CD4-positive, alpha-beta T cell treated with Interleukin-4 for 1 hour (primary cell): ENCODE results near the gene TPGS2.
"Not testable (repeated sequence)": the region's sequence is repeated elsewhere in the genome, so short reads cannot be mapped to it uniquely, and the experiment has no call there.

Source experiments
- DNase-seq, 2 donors: peaks; one replicate each; pipeline ENCODE4 v3.0.0-alpha.2; 2020 to 2022

Gene TPGS2, protein sequence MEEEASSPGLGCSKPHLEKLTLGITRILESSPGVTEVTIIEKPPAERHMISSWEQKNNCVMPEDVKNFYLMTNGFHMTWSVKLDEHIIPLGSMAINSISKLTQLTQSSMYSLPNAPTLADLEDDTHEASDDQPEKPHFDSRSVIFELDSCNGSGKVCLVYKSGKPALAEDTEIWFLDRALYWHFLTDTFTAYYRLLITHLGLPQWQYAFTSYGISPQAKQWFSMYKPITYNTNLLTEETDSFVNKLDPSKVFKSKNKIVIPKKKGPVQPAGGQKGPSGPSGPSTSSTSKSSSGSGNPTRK

DNA sequence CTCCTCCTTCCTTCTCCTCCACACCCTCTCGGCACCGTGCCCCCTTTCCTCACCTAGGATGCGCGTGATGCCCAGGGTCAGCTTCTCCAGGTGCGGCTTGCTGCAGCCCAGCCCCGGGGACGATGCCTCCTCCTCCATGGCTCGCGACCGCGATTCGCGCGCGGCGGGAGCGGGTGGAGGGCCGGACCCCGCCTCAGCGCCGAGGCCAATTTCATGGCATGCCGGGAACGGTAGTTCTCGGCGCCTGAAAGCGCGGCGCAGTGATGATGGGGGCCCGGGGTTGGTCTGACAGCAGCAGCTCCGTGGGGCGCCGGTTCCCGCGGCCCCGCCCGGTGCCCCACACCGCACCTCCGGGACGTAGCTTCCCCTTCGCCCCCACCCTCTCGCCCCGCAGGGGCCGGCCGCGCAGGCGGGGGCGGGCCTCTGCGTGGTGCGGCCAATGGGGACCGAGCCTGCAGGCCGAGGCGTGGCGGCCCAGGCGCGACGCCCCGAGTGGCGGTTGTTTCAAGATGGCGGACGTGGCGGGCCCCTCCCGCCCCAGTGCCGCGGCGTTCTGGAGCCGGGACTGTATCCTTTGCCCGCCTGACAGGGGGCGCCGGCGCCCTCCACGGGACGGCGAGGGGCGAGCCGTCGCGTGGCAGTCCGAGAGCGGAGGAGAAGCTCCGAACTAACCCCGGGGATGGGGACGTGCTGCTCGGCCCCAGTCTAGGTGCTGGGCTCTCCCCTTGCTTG is at the start of gene TPGS2, which contains the start of gene KIAA1328:
Gene TPGS2, minus strand, starts transcription at position 373 of the 732 bp plus-strand sequence. Its CDS starts 235 bp downstream, at position 138.
Gene KIAA1328, plus strand, starts transcription at position 498 of the 732 bp plus-strand sequence. Its CDS starts 12 bp downstream, at position 510.
- peak; percentile 88 to 90 for DNase-seq

DNA sequence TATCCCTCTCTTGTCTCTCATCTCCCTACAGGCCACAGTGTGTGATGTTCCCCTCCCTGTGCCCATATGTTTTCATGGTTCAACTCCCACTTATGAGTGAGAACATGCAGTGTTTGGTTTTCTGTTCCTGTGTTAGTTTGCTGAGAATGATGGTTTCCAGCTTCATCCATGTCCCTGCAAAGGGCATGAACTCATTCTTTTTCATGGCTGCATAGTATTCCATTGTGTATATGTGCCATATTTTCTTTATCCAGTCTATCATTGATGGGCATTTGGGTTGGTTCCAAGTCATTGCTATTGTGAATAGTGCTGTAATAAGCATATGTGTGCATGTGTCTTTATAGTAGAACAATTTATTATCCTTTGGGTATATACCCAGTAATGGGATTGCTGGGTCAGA is 45.0 kb upstream of the TPGS2 start:
- DNase-seq = not testable (repeated sequence)

DNA sequence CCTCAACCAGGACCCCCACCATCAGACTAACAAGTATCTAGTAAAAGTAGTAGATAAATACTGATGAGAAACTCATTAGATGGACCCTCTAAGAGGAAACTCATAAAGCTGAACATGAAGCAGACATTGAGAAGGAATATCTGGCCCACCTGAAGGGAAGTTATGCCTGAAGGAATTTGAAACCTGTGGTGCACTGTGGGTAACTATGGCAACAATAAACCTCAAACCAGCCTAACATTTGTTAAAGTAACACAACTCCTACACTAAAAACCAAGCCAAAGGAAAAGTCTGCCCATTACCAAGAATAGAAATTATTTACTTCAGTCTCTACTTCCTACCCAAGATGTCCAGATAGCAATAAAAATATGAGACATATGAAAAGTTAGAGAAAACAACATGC is 43.5 kb upstream of the TPGS2 start:
- no peak for DNase-seq

DNA sequence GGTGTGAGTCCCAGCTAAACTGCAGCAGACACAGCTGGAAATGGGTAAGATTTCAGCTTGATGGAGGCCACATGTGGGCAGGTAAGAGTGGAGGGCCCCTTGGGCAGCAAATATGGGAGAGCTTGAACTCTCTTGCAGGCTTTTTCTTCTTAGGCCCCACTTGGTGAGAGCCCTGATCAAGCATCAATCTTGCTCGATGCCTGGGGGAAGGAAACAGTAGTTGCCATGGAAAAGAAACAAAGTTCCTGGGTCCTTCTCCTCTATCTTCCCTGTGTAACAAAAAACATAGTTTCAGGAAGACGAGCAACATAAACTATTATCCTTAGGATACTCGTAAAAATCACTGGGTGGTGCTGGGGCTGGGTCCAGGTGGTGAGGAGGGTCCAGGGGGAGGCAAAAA is 43.0 kb upstream of the TPGS2 start:
- no peak for DNase-seq

DNA sequence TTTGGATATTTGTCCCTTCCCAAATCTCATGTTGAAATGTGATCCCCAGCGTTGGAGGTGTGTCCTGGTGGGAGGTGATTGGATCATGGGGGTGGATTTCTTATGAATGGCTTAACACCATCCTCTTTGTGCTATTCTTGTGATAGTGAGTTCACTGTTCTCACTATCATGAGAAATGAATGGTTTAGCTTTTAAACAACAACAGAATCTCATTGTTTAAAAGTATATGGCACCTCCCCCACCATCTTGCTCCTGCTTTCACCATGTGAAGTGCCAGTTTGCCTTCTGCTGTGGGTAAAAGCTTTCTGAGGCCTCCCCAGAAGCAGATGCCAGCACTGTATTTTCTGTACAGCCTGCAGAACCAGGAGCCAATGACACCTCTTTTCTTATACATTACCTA is 38.3 kb upstream of the TPGS2 start:
- no peak for DNase-seq

DNA sequence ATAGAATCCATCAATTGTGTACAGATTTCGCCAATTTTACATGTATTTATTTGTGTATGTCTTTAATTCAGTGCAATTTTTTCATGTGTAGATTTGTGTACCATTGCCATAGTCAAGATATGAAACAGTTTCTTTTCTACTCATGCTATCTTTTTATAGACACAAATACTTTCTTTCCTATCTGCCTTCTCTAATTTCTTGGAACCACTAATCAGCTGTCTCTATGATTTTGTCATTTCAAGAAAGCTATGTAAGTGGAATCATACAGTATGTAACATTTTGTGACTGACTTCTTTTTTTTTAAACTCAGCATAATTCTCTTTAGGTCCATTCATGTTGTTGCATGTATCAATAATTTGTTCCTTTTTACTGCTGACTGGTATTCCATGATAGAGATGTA is 33.4 kb upstream of the TPGS2 start:
- DNase-seq = no peak

DNA sequence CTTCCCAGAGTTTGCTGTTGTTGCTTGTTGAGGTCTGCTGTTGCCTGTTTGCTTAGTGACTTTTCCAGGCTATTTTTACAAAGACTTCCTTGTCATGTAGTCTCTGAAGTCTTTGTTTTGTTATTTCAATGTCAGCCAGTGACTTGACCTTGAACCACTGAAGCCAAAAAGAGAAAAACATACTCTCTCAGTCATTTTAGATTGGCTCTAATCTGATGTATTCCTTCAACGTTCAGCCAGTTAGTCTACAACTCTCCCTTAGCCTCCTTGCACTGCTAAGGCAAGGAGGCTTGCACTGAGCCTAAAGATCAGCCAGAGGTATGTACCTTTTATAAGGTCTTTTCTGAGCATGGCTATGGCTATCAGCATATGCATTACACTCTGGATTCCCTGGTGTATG is 28.0 kb upstream of the TPGS2 start:
- DNase-seq = no peak

DNA sequence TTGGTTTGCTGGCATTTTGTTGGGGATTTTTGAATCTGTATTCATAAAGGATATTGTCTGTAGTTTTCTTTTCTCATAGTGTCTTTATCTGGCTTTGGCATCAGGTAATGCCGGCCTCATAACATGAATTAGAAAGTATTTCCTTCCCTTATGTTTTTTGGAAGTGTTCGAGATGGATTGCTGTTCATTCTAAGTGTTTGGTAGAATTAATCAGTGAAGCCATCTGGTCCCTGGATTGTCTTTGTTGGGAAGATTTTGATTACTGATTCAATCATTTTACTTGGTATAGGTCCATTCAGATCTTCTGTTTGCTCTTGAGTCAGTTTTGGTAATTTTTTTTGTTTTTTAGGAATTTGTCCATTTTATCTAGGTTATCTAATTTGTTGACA is 22.4 kb upstream of the TPGS2 start:
- DNase-seq = no peak

DNA sequence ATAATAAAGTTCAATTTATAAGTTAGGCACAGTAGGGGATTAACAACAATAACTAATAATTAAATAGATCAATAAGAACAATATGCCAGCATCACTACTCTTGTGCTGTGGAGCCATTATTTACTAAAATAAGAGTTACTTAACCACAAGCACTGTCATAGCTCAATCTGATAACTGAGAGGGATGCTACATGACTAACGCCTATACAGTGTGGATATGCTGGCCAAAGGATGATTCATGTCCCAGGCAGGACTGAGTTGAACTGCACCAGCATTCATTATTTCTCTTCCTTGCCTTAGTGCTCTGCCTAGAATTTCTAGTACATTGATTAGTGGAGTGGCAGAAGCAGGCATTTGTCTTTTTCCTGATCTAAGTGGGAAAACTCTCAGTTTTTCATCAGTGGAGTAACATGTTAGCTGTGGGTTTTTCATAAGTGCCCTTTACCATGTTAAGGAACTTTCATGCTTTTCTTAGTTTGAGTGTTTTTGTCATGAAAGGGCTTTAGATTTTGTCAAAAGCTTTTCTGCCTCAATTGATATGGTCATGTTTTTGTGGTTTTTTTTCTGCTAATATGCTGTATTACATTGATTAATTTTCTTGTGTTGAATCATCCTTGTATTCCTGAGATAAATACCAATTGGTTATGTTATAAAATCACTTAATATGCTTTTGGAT is 21.9 kb upstream of the TPGS2 start:
- no peak for DNase-seq

DNA sequence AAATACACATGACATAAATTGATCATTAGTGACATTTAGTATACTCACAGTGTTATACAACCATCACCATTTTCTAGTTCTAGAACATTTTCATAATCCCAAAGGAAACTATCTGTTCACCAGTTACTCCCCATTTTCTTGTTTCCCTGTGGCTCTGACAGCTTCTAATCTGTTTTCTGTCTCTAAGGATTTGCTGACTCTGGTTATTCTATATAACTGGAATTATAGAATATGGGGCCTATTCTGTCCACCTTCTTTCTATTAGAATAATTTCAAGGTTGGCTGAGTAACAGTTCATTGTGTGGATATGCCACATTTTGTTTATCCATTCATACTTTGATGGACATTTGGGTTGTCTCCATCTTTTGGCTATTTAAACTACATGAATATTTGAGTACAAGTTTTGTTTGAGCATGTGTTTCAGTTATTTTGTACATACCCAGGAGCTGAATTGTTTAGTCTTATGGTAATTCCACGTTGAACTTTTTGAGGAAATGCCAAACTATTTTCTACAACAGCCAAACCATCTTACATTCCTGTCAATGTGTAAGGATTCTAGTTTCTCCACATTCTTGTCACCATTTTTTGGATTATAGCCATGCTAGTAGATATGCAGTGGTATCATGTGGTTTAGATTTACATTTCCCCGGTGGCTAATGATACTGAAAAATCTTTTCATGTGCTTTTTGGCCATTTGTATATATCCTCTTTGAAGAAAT is 20.6 kb upstream of the TPGS2 start:
- DNase-seq = no peak

DNA sequence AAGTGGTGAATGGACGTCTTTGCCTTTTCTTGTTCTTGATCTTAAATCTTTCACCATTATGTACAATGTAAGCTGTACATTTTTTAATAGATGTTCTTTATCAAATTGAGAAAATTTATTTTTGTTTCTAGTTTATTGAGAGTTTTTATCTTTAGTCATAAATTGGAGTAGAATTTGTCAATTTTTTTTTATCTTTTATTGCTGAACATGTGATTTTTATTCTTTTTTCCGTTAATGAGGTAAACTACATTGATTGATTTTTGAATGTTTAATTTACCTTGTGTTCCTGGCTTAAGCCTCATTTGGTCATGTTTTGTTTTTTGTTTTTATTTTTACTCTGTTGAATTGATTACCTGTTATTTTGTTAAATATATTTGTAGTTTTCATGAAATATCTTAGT is 19.8 kb upstream of the TPGS2 start:
- DNase-seq = no peak

DNA sequence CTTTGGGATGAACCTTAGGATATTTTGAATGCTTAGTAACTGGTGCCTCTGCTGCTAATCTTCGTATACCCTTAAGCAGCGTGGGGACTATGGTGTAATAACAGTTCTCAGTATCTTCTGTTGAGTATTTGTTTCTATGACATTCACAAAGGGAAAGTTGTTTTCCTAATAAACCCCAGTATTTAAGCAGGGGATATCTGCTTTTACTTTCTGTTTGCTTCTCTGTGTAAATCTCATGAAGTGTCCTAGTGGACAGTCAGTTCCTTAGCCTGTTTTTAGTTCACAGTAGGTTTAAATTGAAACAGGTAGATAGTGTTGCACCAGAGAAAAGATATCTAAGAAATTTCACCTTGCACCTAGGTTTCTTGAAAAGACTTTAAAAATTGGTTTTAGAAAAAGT is 15.0 kb upstream of the TPGS2 start:
- DNase-seq = no peak

DNA sequence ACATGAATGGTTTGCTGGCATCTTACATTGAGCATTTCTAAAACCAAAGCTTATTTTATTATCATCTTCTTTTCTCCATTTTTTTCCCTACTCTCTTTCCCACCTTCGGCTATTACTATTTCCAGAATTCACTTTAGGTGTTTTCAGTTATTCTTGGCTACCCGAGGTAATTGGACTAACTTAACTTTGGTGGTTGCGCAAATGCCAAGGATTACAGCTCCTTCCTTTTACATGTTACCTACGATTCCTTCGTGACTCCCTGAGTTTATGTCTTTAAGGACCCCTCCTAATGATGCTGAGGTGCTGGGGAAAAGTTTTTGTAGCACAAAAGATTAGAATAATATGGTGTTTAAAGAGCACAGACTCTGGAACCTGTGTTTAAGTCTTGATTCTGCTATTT is 14.4 kb upstream of the TPGS2 start:
- no peak for DNase-seq

DNA sequence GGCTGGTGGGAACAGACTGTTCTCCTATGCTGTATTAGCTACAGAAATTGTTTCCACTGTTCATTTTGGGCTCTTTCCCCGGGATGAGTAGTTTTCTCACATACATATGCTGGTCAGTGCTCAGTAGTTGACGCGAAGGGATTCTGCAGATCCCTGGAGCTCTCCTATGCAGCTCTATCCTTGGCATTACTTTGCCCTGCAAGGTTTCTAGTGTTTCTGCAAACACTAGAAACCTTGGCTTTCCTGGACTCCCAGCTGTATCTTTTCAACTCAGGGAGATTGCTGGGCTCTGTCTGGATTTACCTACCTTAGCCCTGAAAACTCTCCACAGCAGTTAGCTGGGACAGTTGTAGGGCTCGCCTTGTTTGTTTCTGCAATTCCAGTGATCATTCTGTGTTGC is 11.0 kb upstream of the TPGS2 start:
- no peak for DNase-seq

DNA sequence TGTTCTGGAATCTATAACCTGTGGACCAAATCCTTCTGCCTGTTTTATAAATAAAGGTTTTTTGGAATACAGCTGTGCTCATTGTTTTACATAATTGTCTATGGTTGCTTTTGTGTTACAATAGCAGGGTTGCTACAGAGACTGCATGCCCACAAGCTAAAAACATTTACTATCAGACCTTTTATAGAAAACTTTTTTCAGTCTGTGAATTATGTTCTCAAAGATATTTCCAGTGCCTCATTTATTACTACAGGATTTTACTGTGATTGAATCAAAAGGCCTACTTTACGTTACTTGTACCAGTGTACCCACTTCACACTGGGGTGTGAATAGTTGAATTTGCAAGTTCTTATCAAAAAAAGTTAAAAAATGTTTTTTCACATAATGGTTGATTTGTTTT is 7.1 kb upstream of the TPGS2 start:
- no peak for DNase-seq

DNA sequence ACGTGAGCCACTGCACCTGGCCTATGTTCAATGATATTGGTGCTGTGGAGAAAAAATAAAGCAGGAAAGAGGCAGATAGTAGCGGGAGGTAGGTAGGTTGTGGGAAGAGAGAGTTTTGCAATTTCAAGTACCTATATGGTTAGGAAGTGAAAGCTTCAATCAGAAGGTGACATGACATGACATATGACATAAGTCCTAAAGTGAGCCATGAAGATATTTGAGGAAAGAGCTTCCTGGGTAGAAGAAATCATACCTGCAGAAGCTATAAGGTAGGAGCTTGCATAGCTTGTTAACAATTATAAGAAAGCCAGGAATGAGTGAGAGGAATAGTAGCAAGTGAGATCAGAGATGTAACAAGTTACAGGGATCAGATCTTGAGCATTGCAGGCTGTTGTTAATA is 4.3 kb upstream of the TPGS2 start:
- DNase-seq = no peak

DNA sequence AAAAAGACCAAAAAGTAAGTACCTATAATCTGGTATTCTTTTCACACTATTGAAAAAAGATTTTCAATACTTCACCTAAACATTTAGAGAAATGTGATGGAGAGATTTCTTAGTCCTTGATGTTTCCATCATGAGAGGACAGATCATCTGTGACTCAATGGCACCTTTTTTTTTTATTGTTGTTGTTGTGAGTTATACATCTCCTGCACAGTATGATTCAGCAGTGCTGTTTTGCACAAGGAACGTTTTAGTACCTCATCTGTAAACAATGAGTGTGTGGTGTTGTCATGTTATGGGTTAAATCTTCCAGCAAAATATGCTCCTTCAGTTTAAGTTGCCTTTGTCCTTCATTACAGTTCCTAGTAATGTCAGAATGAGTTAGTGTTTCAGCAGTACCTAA is 2.3 kb upstream of the TPGS2 start:
- no peak for DNase-seq

DNA sequence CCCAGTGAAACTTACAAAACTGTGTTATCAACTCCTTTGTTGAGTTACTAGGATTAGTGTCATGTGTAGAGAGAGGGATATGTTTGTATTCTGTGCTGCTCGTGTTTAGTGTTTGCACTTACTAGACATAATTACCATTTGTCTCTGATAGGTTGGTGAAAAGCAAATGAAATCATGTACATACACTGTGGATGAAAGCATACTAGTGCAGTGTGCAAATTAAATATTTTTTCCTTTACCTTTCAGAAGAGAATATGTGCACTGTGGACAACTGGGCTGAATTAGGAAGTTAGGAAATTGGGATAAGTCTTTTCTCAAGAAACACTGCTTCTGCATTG is 1.3 kb upstream of the TPGS2 start:
- DNase-seq = no peak

DNA sequence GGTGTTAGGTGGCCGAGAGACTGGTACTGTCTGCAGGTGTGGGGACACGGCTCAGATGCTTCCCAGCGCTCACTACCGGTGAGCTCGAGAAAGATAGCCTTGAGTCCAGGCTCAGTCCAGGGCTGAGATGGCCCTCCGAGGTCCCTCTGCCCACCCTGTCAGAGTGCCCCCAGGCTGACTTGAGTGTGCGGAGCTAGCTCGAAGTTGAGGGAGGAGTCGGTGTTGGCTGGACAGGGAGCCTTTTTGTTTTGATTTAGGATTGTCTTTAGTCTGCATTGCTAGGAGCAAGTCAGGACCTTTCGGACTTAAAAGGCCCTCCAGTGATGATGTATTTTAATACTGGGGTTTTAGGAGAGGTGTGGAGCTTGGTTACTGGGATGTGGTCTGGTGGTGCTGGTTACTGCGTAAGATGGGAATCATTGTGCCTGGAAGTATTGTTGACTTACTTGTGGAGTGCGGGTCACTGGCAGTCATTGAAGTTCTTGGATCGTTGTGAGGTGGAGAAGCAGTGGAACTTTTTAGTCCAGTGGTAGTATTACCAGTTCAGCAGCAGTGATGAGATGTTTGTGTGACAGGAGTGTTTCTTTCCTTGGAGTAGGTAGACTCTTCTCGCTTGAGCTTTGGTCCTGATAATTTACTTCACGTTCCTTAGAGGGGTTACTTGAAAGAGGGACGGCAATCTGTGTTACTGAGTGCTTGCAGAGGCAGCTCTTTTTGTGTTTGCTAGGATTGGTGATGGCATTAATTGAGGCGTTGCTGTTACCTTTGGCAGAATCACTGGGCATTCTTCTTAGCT is 758 bp upstream of the TPGS2 start:
- DNase-seq = no peak

DNA sequence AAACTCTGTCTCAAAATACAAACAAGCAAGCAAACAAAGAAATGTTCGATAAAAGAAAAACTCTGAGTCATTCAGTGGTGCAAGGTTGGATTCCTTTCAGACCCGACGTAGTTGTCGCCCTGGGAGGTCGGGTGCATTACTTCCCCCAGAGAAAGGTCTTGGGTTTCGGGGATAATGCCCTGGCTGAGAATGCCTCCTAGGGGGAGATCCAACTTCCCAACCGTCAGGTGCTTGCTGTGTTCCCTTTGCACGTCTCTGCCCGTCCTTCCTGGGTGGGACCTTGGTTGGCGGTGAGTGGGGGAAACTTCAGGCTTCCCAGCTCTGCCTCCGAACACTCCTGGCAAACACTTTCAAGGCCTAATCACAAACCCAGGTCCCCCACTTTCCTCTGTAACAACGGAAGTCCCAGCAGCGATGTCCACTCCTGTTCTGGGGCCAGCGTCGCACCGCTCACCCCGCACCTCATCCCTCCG is 609 bp downstream of the TPGS2 start:
- DNase-seq = peak in 1 of 2 donors; percentile 24

DNA sequence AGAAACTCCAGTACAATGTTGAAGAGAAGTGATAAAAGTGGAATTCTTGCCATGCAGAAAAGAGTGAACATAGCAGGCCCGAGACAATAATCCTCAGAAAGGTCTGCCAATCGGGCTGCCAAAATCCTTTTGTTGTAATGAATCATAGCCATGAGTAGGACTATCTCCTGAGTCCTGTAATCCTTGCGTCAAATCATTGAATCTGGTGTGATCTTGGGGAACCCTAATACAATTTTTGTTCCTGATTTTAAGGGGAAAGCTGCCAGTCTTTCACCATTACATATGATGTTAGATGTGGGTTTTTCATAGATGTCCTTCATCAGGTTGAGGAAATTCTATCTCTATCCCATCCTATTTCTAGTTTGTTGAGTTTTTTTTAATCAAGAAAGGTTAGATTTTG is 2.2 kb downstream of the TPGS2 start:
- DNase-seq = no peak

DNA sequence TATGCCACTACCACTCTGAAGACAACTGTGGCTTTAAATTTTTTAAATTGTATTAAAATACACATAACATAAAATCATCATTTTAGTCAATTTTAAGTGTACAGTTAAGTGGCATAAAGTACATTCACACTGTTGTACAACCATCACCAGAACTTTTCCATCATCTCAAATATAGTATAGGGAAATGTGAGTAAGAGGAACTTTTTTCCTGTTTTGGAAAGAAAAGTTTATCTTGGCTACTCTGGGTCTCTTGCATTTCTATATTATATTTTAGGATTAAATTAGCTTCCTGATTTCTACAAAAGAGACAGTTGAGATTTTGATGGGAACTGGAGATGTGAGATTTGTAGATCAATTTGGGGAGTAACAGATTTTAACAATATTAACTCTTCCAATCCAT is 3.3 kb downstream of the TPGS2 start:
- no peak for DNase-seq

DNA sequence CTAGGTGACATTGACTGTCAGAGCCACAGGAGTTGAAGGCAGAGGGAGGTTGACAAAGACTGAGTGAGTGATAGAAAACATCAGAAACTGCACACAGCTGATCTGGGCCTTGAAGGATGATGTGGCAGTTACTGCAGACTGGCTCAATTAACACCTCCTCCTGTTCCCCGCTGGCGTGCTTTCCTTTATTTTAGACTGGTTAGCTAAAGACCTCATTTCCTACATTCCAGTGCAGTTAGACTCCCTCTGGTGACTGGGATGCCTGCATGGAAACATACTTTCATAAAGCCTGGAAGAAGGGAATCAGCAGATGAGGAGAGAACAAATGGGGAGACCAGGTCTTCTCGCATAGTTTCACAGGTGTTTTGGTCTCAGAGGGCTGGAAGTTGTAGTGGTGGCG is 7.1 kb downstream of the TPGS2 start:
- no peak for DNase-seq
